ENCODE results near the gene GRPEL1.
"Not testable (repeated sequence)": the region's sequence is repeated elsewhere in the genome, so short reads cannot be mapped to it uniquely, and the experiment has no call there.

GRPEL1 gene

DNA sequence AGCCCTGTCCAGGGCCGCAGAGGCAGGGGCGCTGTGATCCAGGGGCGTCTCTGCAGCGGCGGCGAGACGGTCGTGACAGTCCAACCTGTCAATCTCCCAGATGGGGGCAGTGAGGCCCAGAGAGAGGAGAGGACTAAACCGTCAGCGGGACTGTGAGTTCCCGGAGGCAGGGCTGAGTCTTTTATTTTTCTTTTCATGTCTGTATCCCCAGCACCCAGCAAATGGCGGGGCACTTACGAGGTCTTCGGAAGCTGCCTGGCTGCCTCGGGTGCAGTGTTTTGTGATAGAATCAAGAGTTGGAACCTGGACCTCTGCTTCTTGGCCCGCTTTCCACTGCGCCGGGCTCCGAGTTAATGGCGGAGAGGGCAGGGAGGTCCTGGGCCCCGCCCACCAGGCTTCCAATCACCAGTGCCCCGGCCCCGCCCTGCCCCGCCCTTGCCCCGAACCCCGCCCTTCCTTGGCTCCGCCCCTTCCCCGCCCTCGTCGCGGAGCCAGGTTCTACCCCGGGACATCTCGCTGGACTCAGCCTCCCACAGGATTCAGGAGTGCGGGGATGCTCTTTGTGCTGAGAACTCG, 35.3 kb upstream of the GRPEL1 start:
- Histone ChIP-seq H3K27me3 (ENCODE audit: control insufficient read depth, insufficient read depth, low read length) (no peaks in the 10 kb centered on the region), H3K79me2 (no peaks in the 10 kb centered on the region), H3K4me2 (ENCODE audit: low read length) (peak overlapping the region; percentile 95), H3K36me3 (ENCODE audit: control insufficient read depth, insufficient read depth, low read length) (no peaks in the 10 kb centered on the region), H3K4me3 (ENCODE audit: low read depth, low read length) (peak overlapping the region; percentile 74), H3K4me1 (no peaks in the 10 kb centered on the region), H3K27ac (peak overlapping the region; percentile 63), H2AFZ (peak overlapping the region; percentile 95), H3K9me3 (ENCODE audit: control insufficient read depth, low read length) (no peaks in the 10 kb centered on the region), H3K9ac (no peak overlapping the region)
- TF ChIP-seq, protein P1, sequence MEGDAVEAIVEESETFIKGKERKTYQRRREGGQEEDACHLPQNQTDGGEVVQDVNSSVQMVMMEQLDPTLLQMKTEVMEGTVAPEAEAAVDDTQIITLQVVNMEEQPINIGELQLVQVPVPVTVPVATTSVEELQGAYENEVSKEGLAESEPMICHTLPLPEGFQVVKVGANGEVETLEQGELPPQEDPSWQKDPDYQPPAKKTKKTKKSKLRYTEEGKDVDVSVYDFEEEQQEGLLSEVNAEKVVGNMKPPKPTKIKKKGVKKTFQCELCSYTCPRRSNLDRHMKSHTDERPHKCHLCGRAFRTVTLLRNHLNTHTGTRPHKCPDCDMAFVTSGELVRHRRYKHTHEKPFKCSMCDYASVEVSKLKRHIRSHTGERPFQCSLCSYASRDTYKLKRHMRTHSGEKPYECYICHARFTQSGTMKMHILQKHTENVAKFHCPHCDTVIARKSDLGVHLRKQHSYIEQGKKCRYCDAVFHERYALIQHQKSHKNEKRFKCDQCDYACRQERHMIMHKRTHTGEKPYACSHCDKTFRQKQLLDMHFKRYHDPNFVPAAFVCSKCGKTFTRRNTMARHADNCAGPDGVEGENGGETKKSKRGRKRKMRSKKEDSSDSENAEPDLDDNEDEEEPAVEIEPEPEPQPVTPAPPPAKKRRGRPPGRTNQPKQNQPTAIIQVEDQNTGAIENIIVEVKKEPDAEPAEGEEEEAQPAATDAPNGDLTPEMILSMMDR (IDR thresholded peaks at IDR 0.05) = no peak

DNA sequence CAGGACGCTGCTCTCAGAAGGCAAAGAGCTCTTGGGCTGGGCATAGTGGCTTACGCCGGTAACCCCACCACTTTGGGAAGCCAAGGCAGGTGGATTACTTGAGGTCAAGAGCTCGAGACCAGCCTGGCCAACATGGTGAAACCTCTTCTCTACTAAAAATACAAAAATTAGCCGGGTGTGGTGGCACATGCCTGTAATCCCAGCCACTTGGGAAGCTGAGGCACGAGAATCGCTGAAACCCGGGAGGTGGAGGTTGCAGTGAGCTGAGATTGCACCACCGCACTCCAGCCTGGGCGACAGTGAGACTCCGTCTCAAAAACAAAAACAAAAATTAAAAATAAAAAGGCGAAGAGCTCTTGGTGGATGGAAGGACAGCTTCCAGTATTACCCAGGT, 34.6 kb upstream of the GRPEL1 start:
- H3K4me3 ChIP-seq (ENCODE audit: low read depth, low read length) = peak overlapping the region; percentile 74
- H3K9me3 ChIP-seq (ENCODE audit: control insufficient read depth, low read length); H3K9ac ChIP-seq; H3K4me1 ChIP-seq; H3K27me3 ChIP-seq (ENCODE audit: control insufficient read depth, insufficient read depth, low read length); H3K79me2 ChIP-seq; H3K36me3 ChIP-seq (ENCODE audit: control insufficient read depth, insufficient read depth, low read length): not testable (repeated sequence)
- H2AFZ ChIP-seq = peak overlapping the region; percentile 95
- H3K27ac ChIP-seq = peak overlapping the region; percentile 63
- peak overlapping the region; percentile 95 for H3K4me2 ChIP-seq (ENCODE audit: low read length)

DNA sequence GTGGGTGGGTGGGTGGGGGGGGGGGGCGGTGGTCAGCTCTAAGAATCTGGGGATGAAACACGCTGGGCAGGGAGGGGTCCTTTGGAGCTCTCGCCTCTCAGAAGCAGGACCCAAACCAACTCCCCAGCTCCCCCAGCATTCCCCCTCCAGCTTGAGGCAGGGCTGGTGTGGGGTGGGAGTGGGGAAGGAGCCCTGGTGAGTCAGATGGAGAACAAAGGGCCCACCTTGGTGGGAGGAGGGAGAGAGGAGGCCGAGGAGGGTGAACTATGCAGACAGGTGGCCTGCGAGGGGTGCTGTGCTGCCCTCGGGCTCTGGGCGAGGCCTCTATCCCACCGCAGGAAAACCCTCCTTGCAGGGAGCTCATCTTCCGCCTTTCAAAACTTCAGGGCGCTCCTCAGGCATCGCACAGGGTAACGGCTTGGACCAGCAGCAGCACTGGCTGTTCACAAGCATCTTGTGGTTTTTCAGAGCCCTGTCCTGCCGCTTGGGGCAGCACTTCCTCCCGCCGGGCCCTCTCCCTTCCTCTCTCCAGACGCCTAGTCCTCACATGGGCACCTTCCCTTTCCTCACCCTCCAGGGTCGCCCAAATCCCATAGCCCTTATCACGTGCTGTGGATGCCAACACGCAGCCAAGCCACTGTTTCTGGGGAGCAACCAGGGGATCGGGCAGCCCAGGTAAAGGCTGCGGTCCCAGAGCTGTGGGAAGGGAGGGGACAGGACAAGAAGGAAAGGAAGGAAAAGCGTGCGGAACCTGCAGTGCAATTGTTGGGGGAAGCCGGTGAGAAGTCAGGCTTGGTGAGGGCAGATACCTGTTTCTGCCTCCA, 34.0 kb upstream of the GRPEL1 start:
- Histone ChIP-seq H2AFZ (peak overlapping the region; percentile 95), H3K4me3 (ENCODE audit: low read depth, low read length) (peak overlapping the region; percentile 40), H3K4me2 (ENCODE audit: low read length) (peak overlapping the region; percentile 95), H3K9ac (no peak overlapping the region), H3K9me3 (ENCODE audit: control insufficient read depth, low read length) (no peaks in the 10 kb centered on the region), H3K27me3 (ENCODE audit: control insufficient read depth, insufficient read depth, low read length) (no peaks in the 10 kb centered on the region), H3K4me1 (no peaks in the 10 kb centered on the region), H3K36me3 (ENCODE audit: control insufficient read depth, insufficient read depth, low read length) (no peaks in the 10 kb centered on the region), H3K27ac (no peak overlapping the region), H3K79me2 (no peaks in the 10 kb centered on the region)
- TF ChIP-seq, protein P1 (IDR thresholded peaks at IDR 0.05) = peak; percentile 42

DNA sequence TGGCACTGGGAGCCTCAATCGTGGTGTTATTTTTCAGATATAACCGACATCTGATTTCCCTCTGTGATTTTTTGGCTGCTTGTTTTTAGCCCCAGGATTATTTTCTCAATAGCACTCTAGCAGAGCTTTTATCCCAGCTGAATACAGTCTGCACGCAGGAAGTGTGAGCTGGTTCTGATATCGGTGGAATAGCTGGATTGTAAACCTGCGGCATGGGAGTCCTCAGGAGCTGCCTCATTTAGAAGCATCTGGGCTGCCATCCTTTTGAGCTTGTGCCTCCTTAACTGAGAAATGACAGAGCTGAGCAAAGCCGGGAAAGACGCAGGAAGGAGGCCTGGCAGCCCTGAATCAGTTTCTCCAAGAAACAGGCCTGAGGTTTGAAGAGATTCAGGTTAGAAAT, 28.4 kb upstream of the GRPEL1 start:
- no peaks in the 10 kb centered on the region for H3K9me3 ChIP-seq (ENCODE audit: control insufficient read depth, low read length)
- no peak overlapping the region for H3K9ac ChIP-seq
- no peak overlapping the region for H3K4me2 ChIP-seq (ENCODE audit: low read length)
- H3K27ac ChIP-seq = no peak overlapping the region
- TF ChIP-seq, protein P1 (IDR thresholded peaks at IDR 0.05) = no peak
- no peaks in the 10 kb centered on the region for H3K36me3 ChIP-seq (ENCODE audit: control insufficient read depth, insufficient read depth, low read length)
- H2AFZ ChIP-seq = no peak overlapping the region
- no peaks in the 10 kb centered on the region for H3K4me1 ChIP-seq
- no peaks in the 10 kb centered on the region for H3K79me2 ChIP-seq
- no peak overlapping the region for H3K4me3 ChIP-seq (ENCODE audit: low read depth, low read length)
- no peaks in the 10 kb centered on the region for H3K27me3 ChIP-seq (ENCODE audit: control insufficient read depth, insufficient read depth, low read length)

DNA sequence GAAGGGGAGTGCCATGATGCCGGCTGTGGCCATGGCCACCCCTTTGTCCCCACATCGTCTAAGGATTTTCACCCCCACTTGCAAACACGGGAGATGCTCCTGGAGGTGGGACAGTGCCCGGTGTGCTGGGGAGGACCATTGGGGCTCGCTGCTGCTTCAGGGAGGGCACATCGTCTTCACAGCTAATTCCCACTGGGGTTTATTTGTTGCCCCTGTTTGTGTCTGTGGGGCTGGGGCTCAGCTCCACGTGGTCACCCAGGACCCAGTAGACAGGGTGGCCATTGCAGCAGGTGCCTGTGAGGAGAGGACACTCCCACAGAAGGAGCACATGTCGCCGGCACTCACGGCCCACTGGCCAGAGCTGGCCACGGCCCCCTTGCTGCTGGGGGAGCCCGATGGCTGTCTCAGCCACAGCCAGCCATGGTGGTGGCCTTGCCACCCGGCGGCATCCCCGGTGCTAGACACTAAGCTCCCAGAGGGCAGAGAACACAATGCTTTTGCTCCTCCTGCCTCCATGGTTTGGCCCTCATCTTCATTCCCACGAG, 27.8 kb upstream of the GRPEL1 start:
- Histone ChIP-seq H2AFZ (no peak overlapping the region), H3K9me3 (ENCODE audit: control insufficient read depth, low read length) (no peaks in the 10 kb centered on the region), H3K4me3 (ENCODE audit: low read depth, low read length) (no peak overlapping the region), H3K79me2 (no peaks in the 10 kb centered on the region), H3K4me2 (ENCODE audit: low read length) (no peak overlapping the region), H3K36me3 (ENCODE audit: control insufficient read depth, insufficient read depth, low read length) (no peaks in the 10 kb centered on the region), H3K27ac (no peak overlapping the region), H3K4me1 (no peaks in the 10 kb centered on the region), H3K27me3 (ENCODE audit: control insufficient read depth, insufficient read depth, low read length) (no peaks in the 10 kb centered on the region), H3K9ac (no peak overlapping the region)
- TF ChIP-seq, protein P1 (IDR thresholded peaks at IDR 0.05) = no peak
